Activated CD8-positive, alpha-beta memory T cell treated with anti-CD3 and anti-CD28 coated beads for 24 hours (primary cell): ENCODE data around the gene CRISPLD2.
"Not testable (repeated sequence)": the region's sequence is repeated elsewhere in the genome, so short reads cannot be mapped to it uniquely, and the experiment has no call there.

Experiments used
- DNase-seq: peaks from one replicate; pipeline ENCODE4 v3.0.0-alpha.2; 2020

The CRISPLD2 gene

GRCh38 chr16:84822990-84823389 is 3.2 kb downstream of the CRISPLD2 start:
- DNase-seq: no peak

- no peak for DNase-seq
These were observed 3.7 kb downstream of the CRISPLD2 start for GRCh38 chr16:84823484-84823883.

- no peak for DNase-seq
These were observed 4.1 kb downstream of the CRISPLD2 start for GRCh38 chr16:84823926-84824325.

- no peak for DNase-seq
These were observed 6.2 kb downstream of the CRISPLD2 start for GRCh38 chr16:84825896-84826557.

GRCh38 chr16:84826558-84826941 is 6.8 kb downstream of the CRISPLD2 start:
- DNase-seq: no peak

GRCh38 chr16:84827131-84827574 is 7.4 kb downstream of the CRISPLD2 start:
- DNase-seq: no peak

GRCh38 chr16:84827897-84828296 is 8.1 kb downstream of the CRISPLD2 start:
- DNase-seq: no peak

GRCh38 chr16:84828322-84828721 is 8.5 kb downstream of the CRISPLD2 start:
- DNase-seq: no peak

- no peak for DNase-seq
These were observed 9.6 kb downstream of the CRISPLD2 start for GRCh38 chr16:84829168-84829965.

- no peak for DNase-seq
These were observed 11.1 kb downstream of the CRISPLD2 start for GRCh38 chr16:84830765-84831384.

- not testable (repeated sequence) for DNase-seq
These were observed 11.9 kb downstream of the CRISPLD2 start for GRCh38 chr16:84831728-84832127.

GRCh38 chr16:84832488-84833143 is 12.8 kb downstream of the CRISPLD2 start:
- no peak for DNase-seq

- DNase-seq: no peak
These were observed 13.3 kb downstream of the CRISPLD2 start for GRCh38 chr16:84833144-84833500.

GRCh38 chr16:84833542-84834402 is 14.0 kb downstream of the CRISPLD2 start:
- DNase-seq: no peak

- no peak for DNase-seq
These were observed 14.6 kb downstream of the CRISPLD2 start for GRCh38 chr16:84834403-84834772.

GRCh38 chr16:84836234-84836647 is 16.5 kb downstream of the CRISPLD2 start:
- no peak for DNase-seq

- no peak for DNase-seq
These were observed 17.2 kb downstream of the CRISPLD2 start for GRCh38 chr16:84836967-84837366.

- no peak for DNase-seq
These were observed 18.7 kb downstream of the CRISPLD2 start for GRCh38 chr16:84838383-84838948.

GRCh38 chr16:84839054-84839453 is 19.3 kb downstream of the CRISPLD2 start:
- DNase-seq: no peak

GRCh38 chr16:84839956-84840355 is 20.2 kb downstream of the CRISPLD2 start:
- no peak for DNase-seq

GRCh38 chr16:84840687-84841627 is 21.2 kb downstream of the CRISPLD2 start:
- no peak for DNase-seq
